ENCODE data around the gene MAST4.

- TF ChIP-seq CTCF (conservative IDR thresholded peaks at IDR 0.05 in 1 of 2, IDR thresholded peaks at IDR 0.05 in 1 of 2; ENCODE audit: low read depth in 1 of 2, low read length in 2 of 2) (no peak), EZH2 (IDR thresholded peaks at IDR 0.05; ENCODE audit: low read length, missing control alignments) (no peak)
Measured at GRCh38 chr5:66871651-66872050, 275.5 kb downstream of the MAST4 start.

Data from fibroblast of lung (primary cell).